HG03565 (cell line): ENCODE data around the gene PRR22.
"Not testable (repeated sequence)": the region's sequence is repeated elsewhere in the genome, so short reads cannot be mapped to it uniquely, and the experiment has no call there.

Experiments
- ATAC-seq: cut with Tn5 transposase; IDR thresholded peaks from one replicate; pipeline ENCODE4 v1.9.1; 2021; ENCODE audit warnings: mild to moderate bottlenecking, moderate library complexity; ENCODE audit not compliant: unreplicated experiment

PRR22 gene

DNA sequence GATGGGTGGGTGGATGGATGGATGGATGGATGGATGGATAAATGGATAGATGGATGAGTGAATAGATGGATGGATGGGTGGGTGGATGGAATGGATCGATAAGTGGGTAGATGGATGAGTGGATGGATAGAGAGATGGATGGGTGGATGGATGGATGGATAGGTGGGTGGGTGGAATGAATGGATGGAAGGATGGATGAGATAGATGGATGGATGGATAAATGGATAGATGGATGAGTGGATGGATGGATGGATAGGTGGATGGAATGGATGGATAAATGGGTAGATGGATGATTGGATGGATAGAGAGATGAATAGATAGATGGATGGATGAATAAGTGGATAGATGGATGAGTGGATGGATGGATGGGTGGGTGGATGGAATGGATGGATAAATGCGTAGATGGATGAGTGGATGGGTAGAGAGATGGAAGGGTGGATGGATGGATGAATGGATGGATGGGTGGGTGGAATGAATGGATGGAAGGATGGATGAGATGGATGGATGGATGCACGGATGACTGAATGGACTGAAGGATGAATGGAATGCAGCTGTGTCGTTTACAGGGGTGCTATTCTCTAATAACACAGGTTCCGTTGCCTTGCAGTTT, 21.8 kb downstream of the PRR22 start:
- no peak for ATAC-seq

DNA sequence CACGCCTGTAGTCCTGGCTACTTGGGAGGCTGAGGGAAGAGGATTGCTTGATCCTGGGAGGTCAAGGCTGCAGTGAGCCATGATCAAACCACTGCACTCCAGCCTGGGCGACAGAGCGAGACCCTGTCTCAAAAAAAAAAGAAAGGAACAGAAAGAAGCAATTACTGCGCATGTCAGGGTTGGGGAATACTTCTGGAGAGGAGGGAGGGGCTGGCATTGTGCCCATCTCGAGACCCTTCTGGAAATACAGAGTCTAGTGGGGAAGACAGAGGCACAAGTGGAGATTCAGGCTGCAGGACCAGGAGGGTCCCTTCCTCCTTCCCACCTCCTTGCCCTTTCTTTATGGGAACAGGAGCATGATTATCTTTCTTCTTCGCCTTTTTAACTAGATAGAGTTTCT, 30.8 kb downstream of the PRR22 start:
- ATAC-seq: no peak

DNA sequence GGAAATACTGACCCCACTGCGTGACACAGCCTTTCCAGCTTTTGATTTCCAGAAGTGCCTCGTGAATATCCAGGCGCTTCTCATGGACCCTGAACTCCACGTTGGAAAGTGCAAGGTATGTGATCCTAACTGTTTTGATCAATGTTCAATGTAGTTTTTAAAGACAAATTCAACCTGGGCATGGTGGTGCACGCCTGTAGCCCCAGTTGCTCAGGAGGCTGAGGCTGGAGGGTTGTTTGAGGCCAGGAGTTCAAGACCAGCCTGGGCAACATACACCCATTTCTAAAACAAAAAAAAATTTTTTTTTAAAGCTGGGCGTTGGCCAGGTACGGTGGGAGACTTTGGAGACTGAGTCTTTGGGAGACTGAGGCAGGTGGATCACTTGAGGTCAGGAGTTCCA, 32.8 kb downstream of the PRR22 start:
- no peak for ATAC-seq

DNA sequence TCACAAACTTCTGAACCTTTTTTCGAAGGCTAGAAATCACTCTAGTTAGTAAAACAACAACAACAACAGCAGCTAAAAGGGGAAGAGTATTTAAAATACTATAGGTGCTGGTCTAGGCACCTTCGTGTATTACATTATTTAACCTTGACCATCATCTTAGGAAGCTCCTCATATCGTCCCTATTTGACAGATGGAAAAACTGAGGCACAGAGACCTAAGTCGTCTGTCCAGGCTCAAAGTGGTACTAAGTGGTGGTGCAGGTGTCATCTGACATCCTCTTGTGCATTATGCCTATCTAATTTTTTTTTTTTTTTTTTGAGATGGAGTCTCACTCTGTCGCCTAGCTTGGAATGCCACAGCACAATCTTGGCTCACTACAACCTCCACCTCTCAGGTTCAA, 35.0 kb downstream of the PRR22 start:
- no peak for ATAC-seq

DNA sequence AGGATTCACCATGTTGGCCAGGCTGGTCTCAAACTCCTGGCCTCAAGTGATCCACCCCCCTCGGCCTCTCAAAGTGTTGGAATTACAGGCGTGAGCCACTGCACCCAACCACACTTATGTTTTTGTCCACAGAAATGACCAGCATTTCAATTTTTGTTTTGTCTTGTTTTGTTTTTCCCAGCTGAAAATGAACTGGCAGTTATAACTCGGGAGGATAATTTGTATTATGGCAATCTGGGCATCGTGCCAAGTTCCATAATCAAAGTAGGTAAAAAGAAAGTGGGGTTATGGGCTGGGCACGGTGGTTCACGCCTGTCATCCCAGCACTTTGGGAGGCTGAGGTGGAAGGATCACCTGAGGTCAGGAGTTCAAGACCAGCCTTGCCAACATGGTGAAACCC, 35.6 kb downstream of the PRR22 start:
- not testable (repeated sequence) for ATAC-seq

DNA sequence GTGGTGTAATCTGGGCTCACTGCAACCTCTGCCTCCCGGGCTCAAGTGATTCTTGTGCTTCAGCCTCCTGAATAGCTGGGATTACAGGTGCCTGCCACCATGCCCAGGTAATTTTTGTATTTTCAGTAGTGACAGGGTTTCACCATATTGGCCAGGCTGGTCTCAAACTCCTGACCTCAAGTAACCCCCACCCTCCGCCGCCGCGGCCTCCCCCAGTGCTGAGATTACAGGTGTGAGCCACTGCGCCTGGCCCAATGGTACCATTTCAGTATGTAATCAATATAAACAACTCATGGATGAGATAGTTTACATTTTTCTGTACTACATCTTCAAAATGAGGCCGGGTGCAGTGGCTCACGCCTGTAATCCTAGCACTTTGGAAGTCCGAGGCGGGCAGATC, 39.5 kb downstream of the PRR22 start:
- ATAC-seq: not testable (repeated sequence)

DNA sequence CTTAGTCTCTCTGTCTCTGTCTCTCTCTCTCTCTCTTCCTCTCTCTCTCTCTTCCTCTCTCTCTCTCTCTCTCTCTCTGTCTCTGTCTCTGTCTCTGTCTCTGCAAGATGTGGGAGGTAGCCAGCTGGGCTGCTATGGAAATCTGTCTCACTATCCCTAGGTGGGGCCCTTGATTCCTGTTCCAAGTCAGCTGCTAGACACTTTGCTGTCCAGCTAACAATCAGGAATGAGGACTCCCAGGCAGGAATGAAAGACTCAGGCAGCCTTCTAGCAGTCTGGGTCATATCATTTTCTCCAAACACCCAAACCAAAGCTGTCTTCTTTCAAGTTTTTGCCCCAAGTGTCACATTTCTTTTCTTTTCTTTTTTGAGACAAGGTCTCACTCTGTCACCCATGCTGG, 40.9 kb downstream of the PRR22 start:
- no peak for ATAC-seq

DNA sequence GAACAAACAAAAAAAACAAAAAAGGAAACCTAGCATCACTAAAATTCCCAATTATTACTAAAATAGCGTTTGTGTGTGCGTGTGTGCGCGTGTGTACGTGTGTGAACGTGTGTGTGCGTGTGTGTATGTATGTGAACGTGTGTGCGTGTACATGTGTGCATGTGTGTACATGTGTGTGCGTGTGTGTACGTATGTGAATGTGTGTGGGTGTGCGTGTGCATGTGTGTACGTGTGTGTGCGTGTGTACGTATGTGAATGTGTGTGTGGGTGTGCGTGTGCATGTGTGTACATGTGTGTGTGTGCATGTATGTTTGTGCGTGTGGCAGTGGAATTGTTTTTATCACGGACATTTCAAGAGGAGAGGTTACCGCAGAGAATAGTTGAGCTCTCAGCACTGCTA, 42.5 kb downstream of the PRR22 start:
- no peak for ATAC-seq

DNA sequence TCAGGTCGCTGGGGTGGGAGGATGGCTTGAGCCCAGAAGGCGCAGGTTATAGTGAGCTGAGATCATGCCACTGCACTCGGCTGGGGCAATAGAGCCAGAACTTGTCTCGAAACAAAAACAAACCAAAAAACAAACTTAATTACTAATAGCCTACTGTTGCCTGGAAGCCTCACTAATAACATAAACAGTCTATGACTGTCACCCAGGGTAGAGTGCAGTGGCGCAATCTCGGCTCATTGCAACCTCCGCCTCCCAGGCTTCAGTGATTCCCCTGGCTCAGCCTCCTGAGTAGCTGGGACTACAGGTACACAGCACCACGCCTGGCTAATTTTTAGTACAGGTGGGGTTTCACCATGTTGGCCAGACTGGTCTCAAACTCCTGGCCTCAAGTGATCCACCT, 46.1 kb downstream of the PRR22 start:
- ATAC-seq: no peak

DNA sequence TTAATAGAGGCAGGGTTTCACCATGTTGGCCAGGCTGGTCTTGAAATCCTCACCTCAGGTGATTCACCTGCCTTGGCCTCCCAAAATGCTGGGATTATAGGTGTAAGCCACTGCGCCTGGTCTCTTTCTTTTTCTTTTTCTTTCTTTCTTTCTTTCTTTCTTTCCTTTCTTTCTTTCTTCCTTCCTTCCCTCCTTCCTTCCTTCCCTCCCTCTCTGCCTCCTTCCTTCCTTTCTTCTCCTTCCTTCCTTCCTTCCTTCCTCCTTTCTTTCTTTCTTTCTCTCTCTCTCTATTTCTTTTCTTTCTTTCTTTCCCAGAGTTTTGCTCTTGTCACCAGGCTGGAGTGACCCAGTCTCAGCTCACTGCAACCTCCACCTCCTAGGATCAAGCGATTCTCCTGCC, 51.4 kb downstream of the PRR22 start:
- not testable (repeated sequence) for ATAC-seq
